HepG2 (cell line): Measurements from ENCODE around the gene FBXO10. TPM values are rescaled to one million over a fixed set of nuclear protein-coding genes. Genes with fewer than 3 reads are reported as not detected.

ENCODE experiments used
- ADNP ChIP-seq: sonication (generic); formaldehyde crosslinking; IDR thresholded peaks from 2 replicates; pipeline ENCODE4 v1.4.0; 2020; ENCODE audit warnings: missing genetic modification reagents
- BHLHE40 ChIP-seq: IDR thresholded peaks from 2 replicates; pipeline ENCODE4 v1.6.1; 2011; ENCODE audit warnings: low read length, improper control_type of control experiment
- EHMT2 ChIP-seq: fragments of 200-600 bp; sonication (generic); IDR thresholded peaks from 2 replicates; pipeline ENCODE4 v1.7.0; 2017; ENCODE audit warnings: antibody characterized with exemption, low read depth, low read length, borderline replicate concordance
- HDAC2 ChIP-seq: sonication (generic); formaldehyde crosslinking; IDR thresholded peaks from 2 replicates; pipeline ENCODE4 v1.4.0; 2020; ENCODE audit warnings: missing genetic modification reagents
- HDAC6 ChIP-seq: fragments of 200-600 bp; sonication (generic); IDR thresholded peaks from 2 replicates; pipeline ENCODE4 v1.7.0; 2017; ENCODE audit warnings: mild to moderate bottlenecking, antibody characterized with exemption, low read length, low read depth
- HNRNPL ChIP-seq: fragments of 200-400 bp; formaldehyde crosslinking; IDR thresholded peaks from 2 replicates; pipeline ENCODE4 v1.6.1; 2017; ENCODE audit warnings: mild to moderate bottlenecking, low read depth, low read length
- KLF16 ChIP-seq, 2 experiments: sonication (generic) in 1 of 2; formaldehyde crosslinking in 1 of 2; IDR thresholded peaks; 2 replicates each; pipeline versions ENCODE4 v1.6.1 to v1.8.0; 2016 to 2023; ENCODE audit warnings: missing genetic modification reagents in 2 of 2, missing compliant biosample characterization in 1 of 2
- MAFF ChIP-seq: IDR thresholded peaks from 2 replicates; pipeline ENCODE4 v1.6.1; 2011; ENCODE audit warnings: low read depth, low read length, improper control_type of control experiment
- MEF2D ChIP-seq: sonication (generic); formaldehyde crosslinking; IDR thresholded peaks from 2 replicates; pipeline ENCODE4 v1.5.1; 2020; ENCODE audit warnings: mild to moderate bottlenecking, missing genetic modification reagents
- MEIS2 ChIP-seq: sonication (generic); formaldehyde crosslinking; IDR thresholded peaks from 2 replicates; pipeline ENCODE4 v1.9.0; 2021; ENCODE audit warnings: mild to moderate bottlenecking, missing genetic modification reagents
- NR2F1 ChIP-seq, 2 experiments: fragments of 450-650 bp in 1 of 2; formaldehyde crosslinking in 1 of 2; IDR thresholded peaks; 2 replicates each; pipeline versions ENCODE4 v1.5.0 to v1.6.1; 2016 to 2020; ENCODE audit warnings: mild to moderate bottlenecking in 1 of 2, missing compliant biosample characterization in 1 of 2, missing genetic modification reagents in 1 of 2, moderate library complexity in 1 of 2
- REPIN1 ChIP-seq: sonication (generic); formaldehyde crosslinking; IDR thresholded peaks from 2 replicates; pipeline ENCODE4 v1.8.0; 2022; ENCODE audit warnings: missing genetic modification reagents, low read depth, mild to moderate bottlenecking, borderline replicate concordance
- SALL1 ChIP-seq: sonication (generic); formaldehyde crosslinking; IDR thresholded peaks from 2 replicates; pipeline ENCODE4 v1.8.0; 2022; ENCODE audit warnings: mild to moderate bottlenecking, missing genetic modification reagents
- SAP130 ChIP-seq: IDR thresholded peaks from 2 replicates; pipeline ENCODE4 v1.6.1; 2016; ENCODE audit warnings: low read depth
- TCF7L2 ChIP-seq: IDR thresholded peaks from 2 replicates; pipeline ENCODE4 v1.6.1; 2011; ENCODE audit warnings: mild to moderate bottlenecking, low read depth, low read length, moderate library complexity
- THYN1 ChIP-seq: sonication (generic); formaldehyde crosslinking; IDR thresholded peaks from 2 replicates; pipeline ENCODE4 v1.8.1; 2023; ENCODE audit warnings: low read depth, mild to moderate bottlenecking, moderate library complexity, missing genetic modification reagents, borderline replicate concordance
- ZC3H4 ChIP-seq: sonication (generic); formaldehyde crosslinking; IDR thresholded peaks from 2 replicates; pipeline ENCODE4 v1.4.0; 2020; ENCODE audit warnings: missing genetic modification reagents, borderline replicate concordance
- ZNF17 ChIP-seq: sonication (generic); formaldehyde crosslinking; IDR thresholded peaks from 2 replicates; pipeline ENCODE4 v1.5.0; 2020; ENCODE audit warnings: mild to moderate bottlenecking, missing genetic modification reagents
- ZNF232 ChIP-seq: sonication (generic); formaldehyde crosslinking; IDR thresholded peaks from 2 replicates; pipeline ENCODE4 v1.4.0; 2020; ENCODE audit warnings: missing genetic modification reagents, borderline replicate concordance
- polyA plus RNA-seq, 8 experiments: library from polyadenylated mRNA; depleted of rRNA in 3 of 8; stranded (reverse) in 7 of 8; unstranded in 1 of 8; fragments of >200 nt; fragmentation: Illumina TruSeq in 4 of 8; extraction: Trizol in 4 of 8; gene quantifications; 2 replicates each; pipeline versions ENCODE4 v1.2.1 to v1.2.3, GENCODE V29; 2011 to 2016; ENCODE audit warnings: low read depth in 4 of 8, missing spikeins in 1 of 8, mixed read lengths in 1 of 8; ENCODE audit not compliant: insufficient read depth in 1 of 8
- total RNA-seq, 5 experiments: library from RNA; depleted of rRNA; stranded (reverse); fragments of >200 nt; fragmentation: Illumina TruSeq; extraction: Trizol; gene quantifications; 2 replicates each; pipeline ENCODE4 v1.2.3, GENCODE V29; 2016; ENCODE audit warnings: low read depth in 1 of 5
- TF ChIP-seq, protein P1 (sequence below): sonication (generic); formaldehyde crosslinking; IDR thresholded peaks from 2 replicates; pipeline ENCODE4 v1.8.0; 2022; ENCODE audit warnings: mild to moderate bottlenecking, missing genetic modification reagents, borderline replicate concordance
- TF ChIP-seq, protein P2 (sequence below): sonication (generic); formaldehyde crosslinking; conservative IDR thresholded peaks from 2 replicates; pipeline ENCODE4 v1.8.1; 2023; ENCODE audit warnings: missing genetic modification reagents
- TF ChIP-seq, protein P3 (sequence below): sonication (generic); formaldehyde crosslinking; IDR thresholded peaks from 2 replicates; pipeline ENCODE4 v1.4.0; 2020; ENCODE audit warnings: mild to moderate bottlenecking, missing genetic modification reagents
- TF ChIP-seq, protein P4 (sequence below): sonication (generic); formaldehyde crosslinking; IDR thresholded peaks from 2 replicates; pipeline ENCODE4 v1.4.0; 2020; ENCODE audit warnings: missing genetic modification reagents

Gene FBXO10
- total and polyA plus RNA-seq, 2 of the 13 experiments (the other 11 are each of a cell fraction or from before 2014, with no cell fraction given), result 3.1 to 5.1 TPM

DNA sequence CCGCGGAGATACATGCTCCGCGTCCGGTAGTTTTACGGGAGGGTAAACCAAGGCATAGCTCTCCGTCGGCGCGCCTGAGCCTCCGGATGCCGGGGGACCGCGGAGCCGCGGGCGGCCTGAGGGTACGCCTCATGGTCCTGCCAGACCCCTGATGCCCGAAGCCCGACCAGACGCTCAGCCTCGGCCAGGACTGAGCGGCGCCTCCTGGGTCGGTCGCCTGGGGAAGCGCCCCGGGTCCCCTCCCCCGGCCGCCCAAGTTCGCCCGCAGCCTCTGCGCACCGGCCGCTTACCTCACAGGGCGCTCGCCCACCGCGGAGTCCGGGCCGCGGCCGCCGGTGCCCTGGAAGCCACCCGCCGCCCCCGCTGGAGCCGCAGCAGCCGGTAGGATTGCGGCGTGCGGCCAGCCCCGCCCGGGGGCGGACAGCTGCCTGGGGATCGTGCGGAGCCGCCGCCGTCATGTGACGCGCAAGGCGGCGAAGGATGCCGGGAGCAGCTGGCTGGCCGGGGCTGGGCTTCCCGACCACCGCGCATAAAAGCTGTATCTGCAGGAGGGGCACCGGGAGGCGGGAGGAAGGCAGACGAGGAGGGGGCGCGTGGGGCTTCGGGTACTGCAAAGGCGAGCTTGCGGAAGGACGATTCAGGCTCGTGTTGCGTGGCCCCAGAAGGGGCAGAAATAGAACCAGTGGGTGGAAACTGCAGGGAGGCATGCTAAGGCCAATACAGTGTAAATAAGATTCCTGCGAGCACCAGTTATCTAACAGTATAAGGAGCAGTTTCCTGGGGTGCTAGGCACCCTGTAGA lies at the start of gene FBXO10 (continued):
- no peak for TF ChIP-seq MAFF
- TF ChIP-seq NR2F1 (CRISPR knock-in tag; IDR thresholded peaks at IDR 0.05), result no peak
- TF ChIP-seq SAP130 (CRISPR knock-in tag), result peak; percentile 76
- no peak for TF ChIP-seq ZNF17 (CRISPR knock-in tag)
- no peak; a peak in 1 of 4 replicates for TF ChIP-seq KLF16 (CRISPR knock-in tag; IDR thresholded peaks at IDR 0.05)
- no peak for TF ChIP-seq MEF2D (CRISPR knock-in tag)
- TF ChIP-seq TCF7L2, result no peak
- TF ChIP-seq ADNP (CRISPR knock-in tag), result no peak
- TF ChIP-seq, protein P1, sequence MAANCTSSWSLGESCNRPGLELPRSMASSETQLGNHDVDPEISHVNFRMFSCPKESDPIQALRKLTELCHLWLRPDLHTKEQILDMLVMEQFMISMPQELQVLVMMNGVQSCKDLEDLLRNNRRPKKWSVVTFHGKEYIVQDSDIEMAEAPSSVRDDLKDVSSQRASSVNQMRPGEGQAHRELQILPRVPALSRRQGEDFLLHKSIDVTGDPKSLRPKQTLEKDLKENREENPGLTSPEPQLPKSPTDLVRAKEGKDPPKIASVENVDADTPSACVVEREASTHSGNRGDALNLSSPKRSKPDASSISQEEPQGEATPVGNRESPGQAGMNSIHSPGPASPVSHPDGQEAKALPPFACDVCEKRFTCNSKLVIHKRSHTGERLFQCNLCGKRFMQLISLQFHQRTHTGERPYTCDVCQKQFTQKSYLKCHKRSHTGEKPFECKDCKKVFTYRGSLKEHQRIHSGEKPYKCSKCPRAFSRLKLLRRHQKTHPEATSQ (CRISPR knock-in tag), result no peak
- TF ChIP-seq, protein P2, sequence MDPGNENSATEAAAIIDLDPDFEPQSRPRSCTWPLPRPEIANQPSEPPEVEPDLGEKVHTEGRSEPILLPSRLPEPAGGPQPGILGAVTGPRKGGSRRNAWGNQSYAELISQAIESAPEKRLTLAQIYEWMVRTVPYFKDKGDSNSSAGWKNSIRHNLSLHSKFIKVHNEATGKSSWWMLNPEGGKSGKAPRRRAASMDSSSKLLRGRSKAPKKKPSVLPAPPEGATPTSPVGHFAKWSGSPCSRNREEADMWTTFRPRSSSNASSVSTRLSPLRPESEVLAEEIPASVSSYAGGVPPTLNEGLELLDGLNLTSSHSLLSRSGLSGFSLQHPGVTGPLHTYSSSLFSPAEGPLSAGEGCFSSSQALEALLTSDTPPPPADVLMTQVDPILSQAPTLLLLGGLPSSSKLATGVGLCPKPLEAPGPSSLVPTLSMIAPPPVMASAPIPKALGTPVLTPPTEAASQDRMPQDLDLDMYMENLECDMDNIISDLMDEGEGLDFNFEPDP (CRISPR knock-in tag), result no peak
- TF ChIP-seq HDAC2 (CRISPR knock-in tag), result no peak
- peak; percentile 68; the same call in 1 of the 2 replicates for TF ChIP-seq SALL1 (CRISPR knock-in tag)
- no peak for TF ChIP-seq THYN1 (CRISPR knock-in tag)
- no peak for TF ChIP-seq REPIN1 (CRISPR knock-in tag)
- no peak for TF ChIP-seq ZNF232
- no peak for TF ChIP-seq HDAC6
- TF ChIP-seq BHLHE40, result 0 out of 2 replicates have a peak, but pooled peaks have one; percentile 47
- TF ChIP-seq EHMT2, result no peak
- TF ChIP-seq, protein P3, sequence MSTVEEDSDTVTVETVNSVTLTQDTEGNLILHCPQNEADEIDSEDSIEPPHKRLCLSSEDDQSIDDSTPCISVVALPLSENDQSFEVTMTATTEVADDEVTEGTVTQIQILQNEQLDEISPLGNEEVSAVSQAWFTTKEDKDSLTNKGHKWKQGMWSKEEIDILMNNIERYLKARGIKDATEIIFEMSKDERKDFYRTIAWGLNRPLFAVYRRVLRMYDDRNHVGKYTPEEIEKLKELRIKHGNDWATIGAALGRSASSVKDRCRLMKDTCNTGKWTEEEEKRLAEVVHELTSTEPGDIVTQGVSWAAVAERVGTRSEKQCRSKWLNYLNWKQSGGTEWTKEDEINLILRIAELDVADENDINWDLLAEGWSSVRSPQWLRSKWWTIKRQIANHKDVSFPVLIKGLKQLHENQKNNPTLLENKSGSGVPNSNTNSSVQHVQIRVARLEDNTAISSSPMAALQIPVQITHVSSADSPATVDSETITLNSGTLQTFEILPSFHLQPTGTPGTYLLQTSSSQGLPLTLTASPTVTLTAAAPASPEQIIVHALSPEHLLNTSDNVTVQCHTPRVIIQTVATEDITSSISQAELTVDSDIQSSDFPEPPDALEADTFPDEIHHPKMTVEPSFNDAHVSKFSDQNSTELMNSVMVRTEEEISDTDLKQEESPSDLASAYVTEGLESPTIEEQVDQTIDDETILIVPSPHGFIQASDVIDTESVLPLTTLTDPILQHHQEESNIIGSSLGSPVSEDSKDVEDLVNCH (CRISPR knock-in tag), result no peak
- no peak for TF ChIP-seq ZC3H4 (CRISPR knock-in tag)
- TF ChIP-seq, protein P4, sequence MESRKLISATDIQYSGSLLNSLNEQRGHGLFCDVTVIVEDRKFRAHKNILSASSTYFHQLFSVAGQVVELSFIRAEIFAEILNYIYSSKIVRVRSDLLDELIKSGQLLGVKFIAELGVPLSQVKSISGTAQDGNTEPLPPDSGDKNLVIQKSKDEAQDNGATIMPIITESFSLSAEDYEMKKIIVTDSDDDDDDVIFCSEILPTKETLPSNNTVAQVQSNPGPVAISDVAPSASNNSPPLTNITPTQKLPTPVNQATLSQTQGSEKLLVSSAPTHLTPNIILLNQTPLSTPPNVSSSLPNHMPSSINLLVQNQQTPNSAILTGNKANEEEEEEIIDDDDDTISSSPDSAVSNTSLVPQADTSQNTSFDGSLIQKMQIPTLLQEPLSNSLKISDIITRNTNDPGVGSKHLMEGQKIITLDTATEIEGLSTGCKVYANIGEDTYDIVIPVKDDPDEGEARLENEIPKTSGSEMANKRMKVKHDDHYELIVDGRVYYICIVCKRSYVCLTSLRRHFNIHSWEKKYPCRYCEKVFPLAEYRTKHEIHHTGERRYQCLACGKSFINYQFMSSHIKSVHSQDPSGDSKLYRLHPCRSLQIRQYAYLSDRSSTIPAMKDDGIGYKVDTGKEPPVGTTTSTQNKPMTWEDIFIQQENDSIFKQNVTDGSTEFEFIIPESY (CRISPR knock-in tag), result no peak
- no peak for TF ChIP-seq MEIS2 (CRISPR knock-in tag)
- TF ChIP-seq HNRNPL, result no peak
